ENCODE data around the gene ST13.
"Not testable (repeated sequence)": the region's sequence is repeated elsewhere in the genome, so short reads cannot be mapped to it uniquely, and the experiment has no call there.

Gene ST13

DNA sequence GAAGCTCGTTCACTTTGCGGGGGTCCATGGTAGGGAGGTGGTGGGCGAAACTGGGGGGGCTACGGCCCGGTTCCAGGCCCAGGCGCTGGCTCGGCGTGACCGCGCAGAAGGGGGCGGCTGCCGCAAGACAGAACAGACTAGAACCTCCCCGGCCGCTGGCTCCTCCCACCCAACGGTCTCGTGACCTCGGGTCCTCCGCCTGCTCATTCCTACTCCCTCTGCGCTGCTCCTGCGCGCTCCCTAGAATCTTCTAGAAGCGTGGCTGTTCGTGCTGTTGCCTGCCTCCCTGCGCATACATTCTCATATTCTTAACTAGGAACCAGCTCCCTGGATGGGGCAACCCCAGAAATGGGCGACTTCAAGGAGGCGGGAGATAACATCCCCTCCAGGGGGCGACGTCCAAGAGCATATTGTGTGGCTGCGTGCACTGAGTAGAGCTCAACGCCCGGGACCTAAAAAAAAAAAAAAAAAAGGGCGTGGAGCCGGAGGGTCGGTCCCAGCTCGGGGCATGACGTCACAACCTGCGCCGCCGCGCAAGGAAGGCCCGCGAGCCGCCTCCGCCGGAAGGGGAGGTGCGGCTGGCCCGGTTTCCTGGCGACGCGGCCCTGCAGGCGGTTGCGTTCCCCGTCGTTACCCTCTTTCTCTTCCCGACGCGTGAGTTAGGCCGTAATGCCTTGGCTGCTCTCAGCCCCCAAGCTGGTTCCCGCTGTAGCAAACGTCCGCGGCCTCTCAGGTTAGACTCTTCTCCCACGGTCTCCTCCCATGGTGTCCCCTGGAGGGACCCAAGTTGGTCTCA, at the start of gene ST13, which contains the start of gene XPNPEP3:
TSS of gene ST13 (minus strand) at position 127 of the 796 bp plus-strand sequence. CDS start at position 28, 99 bp downstream.
TSS of gene XPNPEP3 (plus strand) at position 636 of the 796 bp plus-strand sequence. CDS start at position 670, 34 bp downstream.
- peak; percentile 96 for DNase-seq

DNA sequence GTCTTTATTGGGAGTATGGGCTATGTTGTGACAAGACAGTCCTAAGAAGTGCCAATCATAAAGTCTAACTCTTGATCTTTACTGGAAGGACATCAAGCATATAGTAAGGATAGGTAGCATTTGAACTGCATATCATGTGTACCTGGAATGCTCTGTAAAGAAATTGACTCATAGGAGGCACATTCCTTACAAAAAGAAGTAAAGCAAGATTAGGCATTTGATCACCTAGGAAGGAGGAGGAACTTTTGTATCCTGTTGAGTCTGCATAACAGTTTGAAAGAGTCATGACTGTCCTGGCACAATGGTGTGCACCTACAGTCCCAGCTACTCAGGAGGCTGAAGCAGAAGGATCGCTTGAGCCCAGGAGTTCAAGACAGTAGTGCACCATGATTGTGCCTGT, 47.7 kb upstream of the ST13 start:
- no peak for DNase-seq

DNA sequence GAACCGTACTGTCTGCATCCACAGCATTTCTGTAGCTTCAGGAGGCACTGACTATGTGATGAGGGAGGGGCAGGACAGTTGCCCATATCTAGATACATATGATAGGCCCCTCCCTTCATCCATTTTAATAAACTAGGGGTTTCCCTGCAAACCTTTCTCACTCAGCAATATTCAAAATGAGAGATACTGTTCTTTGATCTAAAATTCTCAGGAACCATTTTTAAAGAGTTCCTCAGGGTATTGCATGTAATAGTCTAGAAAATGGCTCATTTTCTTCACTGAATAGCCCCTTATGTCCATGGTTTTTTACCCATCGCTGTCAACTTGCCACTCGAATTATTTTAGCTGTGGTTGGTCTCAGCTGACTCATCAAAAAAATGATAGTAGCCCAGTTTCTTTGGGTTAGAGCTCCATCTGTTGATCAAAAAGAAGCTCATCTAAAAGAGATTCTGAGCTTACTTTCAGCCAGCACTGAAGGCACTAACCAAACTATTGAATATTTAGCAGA, 42.5 kb upstream of the ST13 start:
- DNase-seq = no peak

DNA sequence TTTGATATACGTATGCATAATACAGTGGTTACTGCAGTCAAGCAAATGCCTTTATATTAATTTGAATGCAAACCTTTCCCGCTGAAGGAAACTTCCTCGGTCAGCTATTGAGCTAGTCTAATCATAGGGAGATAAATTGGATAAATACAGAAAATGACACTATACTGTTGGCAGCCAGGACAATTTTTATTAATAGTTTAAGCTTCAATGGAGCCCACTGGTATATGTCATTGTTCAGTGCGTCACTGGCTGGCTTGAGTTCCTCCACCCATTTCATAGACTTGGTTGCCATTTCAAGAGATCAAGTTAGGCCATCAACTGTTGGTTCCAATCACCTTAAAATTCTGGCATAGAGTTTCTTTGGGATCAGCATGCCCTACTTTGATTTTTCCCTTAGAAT, 38.0 kb upstream of the ST13 start:
- DNase-seq = no peak

DNA sequence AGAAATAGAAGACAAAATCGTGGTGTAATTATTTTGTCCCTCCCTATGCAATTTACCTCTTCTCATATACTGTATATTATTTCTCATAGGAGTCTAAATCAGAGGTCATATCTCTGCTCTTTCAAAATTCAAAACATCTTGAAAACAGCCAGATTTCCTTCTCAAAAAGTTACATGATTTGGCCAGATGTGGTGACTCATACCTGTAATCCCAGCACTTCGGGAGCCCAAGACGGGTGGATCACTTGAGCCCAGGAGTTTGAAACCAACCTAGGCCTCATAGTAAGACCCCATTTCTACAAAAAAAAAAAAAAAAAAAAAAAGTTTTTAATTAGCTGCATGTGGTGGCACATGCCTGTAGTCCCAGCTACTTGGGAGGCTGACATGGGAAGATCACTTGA, 34.4 kb upstream of the ST13 start:
- no peak for DNase-seq

DNA sequence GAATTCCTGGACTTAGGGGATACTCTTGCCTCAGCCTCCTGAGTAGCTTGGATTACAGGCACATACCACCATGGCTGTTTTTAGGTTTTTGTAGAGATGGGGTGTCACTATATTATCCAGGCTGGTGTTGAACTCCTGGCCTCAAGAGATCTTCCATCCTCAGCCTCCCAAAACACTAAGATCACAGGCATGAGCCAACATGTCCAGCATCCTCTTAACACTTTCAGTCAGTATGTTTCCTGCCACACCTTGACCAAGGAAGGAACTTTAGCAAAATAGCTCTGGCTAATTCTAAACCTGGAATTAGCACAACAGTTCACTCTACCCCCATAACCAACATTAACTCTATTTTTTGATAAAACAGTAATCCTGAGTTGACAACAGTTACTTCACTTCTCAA, 32.7 kb upstream of the ST13 start:
- DNase-seq = no peak

DNA sequence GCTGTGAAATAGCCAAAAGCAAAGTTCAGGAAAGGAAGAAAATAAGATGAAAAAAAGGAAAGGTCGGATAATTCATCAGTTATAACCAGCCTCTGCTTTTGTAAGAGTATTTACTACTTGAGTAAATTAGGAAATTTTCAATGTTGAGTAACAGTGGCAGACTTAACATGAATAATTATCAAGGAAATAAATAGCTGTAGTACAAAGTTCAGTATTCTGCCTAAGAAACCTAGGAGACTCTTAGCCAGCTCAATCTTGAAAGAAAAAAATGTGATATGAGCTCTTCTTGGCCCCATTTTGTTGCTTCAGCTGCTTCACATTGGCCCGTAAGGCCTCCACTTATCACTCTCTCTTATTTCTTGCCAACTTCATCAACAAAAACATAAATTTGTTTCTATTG, 22.5 kb upstream of the ST13 start:
- DNase-seq = no peak

DNA sequence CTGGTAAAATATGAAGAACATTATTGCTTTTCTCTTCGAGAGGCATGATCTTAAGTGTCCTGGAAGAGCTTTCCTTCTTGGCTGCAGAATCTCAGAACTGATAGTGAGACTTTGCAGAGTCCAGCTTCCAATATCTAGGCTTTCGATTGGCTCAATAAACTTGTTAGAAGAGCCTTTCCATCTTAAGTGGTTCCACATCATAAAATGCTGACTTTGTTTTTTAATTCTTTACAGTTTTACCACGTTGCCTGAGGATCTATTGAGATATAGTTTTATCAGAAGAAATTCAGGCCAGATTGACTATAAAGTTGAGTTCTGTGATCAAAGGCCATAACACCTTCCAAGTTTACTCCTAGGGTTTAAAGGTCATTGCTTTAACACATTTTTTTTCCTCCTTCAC, 21.0 kb upstream of the ST13 start:
- no peak for DNase-seq

DNA sequence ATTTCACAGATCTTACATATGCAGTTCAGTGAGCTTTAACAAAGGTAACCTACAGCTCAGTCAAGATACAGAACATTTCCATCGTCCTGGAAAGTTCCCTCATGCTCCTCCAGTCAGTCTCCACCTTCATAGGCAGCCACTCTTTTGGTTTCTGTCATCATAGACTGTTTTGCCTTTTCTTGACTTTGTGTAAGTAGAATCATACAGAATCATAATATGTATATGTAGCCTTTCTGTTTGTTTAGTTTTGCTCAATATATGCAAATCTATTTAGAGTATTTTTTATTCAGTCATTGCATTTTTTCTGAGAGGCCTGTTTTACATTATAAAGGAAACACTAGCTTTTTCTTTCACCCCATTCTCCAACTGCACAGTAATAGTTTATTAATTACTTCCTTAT, 20.5 kb upstream of the ST13 start:
- no peak for DNase-seq

DNA sequence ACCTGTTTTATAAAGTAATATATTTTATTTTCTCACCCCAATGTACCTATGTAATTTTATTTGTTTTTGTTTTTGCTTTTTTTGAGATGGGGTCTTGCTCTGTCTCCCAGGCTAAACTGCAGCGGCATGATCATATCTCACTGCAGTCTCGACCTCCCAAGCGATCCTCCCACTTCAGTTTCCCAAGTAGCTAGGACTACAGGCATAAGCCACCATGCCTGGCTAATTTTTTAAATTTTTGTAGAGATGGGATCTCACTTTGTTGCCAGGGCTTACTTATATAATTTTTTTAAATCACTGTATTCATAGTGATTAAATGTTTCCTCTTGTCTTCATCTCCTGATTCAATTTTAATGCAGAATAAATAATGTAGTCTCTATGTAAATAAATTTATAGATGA, 18.7 kb upstream of the ST13 start:
- DNase-seq = no peak

DNA sequence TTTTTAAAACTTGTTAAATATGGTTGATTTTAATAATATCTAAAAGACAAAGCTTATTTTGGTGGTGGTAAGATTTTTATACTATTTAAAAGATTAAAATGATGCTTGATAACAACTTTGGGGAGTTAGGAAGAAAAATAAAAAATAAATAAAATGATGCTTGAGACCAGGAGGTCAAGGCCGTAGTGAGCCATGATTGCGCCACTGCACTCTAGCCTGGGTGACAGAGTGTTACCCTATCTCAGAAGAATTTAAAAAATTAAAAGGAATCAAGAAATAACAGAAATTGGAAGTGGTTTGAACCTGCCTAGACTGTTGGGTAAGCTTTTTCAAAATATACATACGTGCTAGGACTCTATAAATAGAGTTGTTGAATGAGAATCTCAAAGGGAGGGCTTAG, 17.6 kb upstream of the ST13 start:
- DNase-seq = no peak

DNA sequence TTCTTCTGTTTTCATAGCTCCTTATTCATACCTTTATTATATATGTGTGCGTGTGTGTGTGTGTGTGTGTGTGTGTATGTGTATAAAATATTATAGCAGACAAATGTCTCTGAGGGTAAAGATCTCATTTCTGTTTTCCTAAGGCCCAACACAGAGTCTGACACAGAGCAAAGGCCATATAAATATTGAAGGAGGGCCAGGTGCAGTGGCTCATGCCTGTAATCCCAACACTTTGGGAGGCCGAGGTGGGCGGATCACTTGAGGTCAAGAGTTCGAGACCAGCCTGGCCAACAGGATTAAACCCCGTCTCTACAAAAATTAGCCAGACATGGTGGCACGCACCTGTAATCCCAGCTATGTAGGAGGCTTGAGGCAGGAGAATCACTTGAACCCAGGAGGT, 11.9 kb upstream of the ST13 start:
- not testable (repeated sequence) for DNase-seq

DNA sequence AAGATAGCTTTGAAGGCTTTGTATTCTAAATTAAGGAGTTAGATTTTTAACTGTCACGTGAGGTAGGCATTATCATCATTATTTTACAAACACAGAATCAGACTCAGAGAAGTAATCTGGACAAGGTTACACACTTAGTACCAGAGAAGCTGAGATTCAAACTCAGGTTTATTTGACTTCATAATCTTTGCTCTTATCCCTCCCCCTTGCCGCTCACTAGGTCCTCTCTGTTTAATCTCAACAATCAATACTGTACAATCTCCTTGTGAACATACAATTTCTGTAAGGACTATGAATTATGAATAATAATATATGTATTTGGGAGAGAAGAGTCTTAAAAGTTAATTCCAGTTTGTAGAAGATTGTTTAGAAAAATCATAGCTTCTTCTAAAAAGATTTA, 10.7 kb upstream of the ST13 start:
- no peak for DNase-seq

DNA sequence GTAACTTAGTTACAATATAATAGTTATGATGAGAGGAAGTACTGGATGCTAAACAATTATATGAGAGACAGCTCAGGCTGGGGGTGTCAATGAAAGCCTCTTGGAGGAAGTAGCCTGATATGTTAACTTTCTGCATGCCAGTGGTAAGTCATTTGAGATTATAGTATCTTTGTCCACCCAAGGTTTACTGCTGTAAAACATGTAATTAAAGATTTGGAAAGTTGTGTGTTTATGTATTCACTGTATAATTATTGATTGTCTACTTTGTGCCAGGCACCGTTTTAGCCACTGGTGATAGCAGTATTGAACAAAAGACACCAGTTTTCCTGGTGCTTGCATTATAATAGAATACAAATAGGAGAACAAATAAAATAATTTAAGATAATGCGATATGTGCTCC, 6.1 kb upstream of the ST13 start:
- DNase-seq = no peak

DNA sequence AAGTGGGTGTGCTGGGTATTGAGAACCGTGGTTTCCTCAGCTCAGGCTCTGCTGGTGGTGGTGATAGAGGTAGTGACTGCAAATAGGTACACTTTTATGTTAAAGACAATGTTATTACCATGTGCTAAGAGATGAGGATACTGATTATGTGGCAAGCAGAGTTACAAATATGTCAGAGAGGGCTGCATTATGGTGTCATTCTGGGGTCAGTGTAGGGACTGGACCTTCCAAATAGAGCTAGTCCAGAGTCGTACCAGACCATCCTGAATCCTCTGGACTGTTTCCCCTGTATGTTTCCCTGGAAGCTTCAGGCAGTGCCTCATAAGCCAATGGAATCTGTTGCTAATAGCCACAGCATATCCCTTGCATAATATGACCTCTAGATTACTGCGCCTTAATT, 5.6 kb upstream of the ST13 start, which contains the start of gene DNAJB7:
TSS of gene DNAJB7 (minus strand) at position 101 of the 400 bp plus-strand sequence. CDS start 119 bp downstream, outside the sequence.
- no peak for DNase-seq

DNA sequence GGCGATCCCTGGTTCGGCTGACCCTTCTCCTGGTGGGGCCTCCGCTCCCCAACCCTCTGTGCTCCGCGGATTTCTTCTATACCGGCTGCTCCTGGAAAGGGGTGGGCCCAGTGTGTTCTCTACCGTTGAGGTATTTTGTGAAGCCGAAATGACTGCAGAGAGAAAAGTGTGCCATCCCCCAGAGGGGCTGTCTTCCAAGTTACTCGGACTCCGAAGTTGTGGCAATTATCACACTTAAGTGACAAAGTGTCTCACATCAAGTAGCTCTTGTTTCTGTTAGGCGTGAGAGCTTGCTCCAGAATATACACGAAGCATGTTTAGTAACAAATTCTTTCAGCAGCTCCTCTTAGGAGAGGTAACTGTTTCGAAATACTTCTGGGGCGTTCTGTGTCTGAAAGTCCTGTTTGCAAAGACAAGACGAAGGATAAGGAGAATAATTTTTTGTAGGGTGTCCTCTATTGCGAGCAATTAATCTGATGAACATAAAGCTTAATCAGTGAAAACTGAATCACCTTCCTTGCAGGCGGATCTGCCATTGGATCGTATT, 943 bp upstream of the ST13 start:
- no peak for DNase-seq

DNA sequence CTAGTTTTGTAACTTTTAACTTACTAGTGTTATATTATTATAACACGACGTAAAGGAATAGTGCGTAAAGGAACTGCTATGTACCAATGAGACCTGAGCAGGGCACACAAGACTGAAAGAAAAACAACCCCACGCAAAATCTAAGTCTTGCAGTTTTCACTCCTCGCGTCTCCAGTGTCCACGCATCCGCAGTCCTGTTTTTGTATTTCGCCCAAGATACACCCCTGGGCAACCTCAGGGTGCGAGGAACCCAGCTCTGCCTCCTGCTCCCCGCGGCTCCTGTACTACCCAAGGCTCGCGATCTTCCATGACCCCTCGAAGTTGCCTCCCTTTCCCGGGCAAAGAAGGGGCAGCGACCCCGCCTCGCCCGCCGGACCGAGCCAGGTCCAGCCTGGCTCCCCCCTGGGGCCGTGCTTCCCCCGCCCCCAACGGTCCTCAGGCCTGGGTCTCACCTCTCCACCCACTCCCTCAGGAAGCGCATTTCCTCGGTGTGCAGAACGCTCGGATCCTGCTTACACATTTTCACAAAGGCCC, 393 bp downstream of the ST13 start:
- DNase-seq = no peak

DNA sequence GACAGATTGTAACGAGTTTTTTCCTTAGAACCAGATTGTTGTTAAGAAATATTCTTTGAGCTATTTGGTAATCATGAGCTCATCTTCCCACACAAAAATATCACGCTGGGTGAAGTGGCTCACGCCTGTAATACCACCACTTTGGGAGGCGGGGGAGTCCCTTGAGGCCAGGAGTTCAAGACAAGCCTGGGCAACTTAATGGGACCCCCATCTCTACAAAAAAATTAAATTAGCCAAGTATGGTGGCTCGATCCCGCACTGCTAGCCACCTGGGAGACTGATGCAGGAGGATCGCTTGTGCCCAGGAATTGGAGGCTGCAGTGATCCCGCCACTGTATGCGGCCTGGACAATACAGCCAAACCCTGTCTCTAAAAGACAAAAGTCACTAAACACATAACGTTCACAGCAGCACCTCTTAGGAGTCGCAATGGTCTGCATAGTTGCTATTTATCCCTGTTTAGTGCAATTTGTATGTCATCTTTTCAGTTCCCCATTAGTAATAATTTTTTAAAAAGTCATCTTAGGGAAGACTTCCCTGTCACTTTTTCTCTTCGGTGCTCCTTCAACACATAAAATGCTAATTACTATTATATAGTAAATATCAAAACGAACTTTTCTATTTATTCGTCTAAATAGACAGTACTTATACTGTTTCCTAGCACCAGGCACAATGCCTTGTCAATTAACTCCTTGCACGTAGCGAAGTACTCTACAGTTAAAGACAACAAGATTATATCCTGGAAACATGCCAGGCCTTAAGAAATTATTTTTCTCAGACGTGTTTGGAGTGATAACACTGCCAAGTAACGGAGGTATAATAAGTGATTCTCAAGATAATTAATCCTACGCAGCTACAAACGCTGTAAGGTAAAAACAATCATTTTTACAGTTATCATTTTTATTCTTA, 1.1 kb downstream of the ST13 start:
- DNase-seq = no peak

DNA sequence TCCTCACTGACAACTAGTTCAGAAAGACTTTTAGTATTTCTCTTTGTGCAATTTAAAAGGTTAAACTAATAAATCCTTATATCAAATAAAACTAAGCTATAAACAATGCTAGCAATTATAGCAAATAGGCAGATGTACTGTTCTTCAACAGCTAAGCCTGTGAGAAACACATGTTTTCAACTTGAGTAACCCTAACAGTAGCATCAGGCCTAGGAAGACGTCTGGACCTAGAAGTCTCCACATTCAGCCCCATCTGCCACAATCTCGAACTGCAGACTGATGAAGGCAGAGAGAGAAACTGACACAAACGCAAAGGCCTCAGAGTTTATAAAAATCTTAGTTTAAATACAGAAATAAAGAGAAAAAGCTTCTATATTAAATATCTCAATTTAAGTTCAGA, 2.5 kb downstream of the ST13 start:
- DNase-seq = no peak

DNA sequence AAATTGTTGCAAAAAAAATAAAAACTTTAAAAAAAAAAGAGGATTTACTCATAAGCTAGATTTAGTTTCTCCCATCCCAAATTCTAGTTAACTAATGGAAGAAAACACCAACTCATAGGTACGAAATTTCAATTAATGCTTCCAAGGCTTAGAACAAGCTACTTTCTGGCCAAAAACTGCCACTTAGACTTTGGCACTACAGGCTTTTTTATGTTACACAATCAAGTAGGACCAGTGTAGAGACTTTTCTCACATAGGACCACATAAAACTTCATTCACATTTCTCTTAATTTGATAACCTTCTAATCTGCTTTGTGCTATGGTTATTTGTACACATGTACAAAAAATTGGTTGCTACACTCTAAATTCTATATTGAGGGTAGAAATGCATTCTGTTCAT, 3.1 kb downstream of the ST13 start:
- no peak for DNase-seq

DNA sequence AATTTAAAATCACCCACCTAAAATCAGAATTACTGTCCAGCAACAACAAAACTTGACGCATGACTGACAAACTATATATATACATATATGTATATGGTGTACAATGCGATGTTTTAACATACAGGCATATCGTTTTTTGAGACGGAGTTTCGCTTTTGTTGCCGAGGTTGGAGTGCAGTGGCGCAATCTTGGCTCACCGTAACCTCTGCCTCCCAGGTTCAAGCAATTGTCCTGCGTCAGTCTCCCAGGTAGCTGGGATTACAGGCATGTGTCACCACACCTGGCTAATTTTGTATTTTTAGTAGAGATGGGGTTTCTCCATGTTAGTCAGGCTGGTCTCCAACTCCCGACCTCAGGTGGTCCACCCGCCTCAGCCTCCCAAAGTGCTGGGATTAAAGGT, 10.6 kb downstream of the ST13 start:
- DNase-seq = not testable (repeated sequence)

DNA sequence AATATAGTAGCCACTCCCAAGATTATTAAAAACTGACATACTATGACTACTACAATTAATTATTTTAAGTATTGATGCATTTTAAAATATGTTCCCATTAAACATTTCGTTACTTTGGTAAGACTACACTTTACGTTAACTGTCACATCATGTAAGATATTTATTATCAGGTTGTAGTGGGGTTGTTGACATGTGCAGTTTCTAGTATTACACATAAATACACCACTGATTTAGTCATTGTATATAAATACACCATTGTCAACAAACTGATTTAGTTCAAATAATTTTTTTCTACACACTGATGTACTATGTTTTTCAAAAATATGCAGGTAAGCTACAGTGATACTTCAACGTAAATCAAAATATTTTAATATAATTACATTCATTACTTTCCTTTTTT, 11.5 kb downstream of the ST13 start:
- DNase-seq = no peak

DNA sequence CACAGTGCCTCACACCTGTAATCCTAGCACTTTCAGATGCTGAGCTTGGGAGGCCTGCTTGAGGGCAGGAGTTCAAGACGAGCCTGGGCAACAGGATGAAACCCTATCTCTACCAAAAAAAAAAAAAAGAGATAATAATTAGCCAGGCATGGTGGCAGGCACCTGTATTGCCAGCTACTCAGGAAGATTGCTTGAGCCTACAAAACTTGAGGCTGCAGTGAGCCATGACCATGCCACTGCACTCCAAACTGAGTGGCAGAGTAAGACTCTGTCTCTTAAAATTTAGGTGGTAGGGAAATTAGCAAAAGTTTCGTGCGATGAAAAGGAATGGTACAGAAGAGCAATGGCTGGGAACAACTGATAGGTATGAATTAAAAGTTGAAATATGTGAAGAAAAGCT, 18.0 kb downstream of the ST13 start:
- no peak for DNase-seq
